Measurements from ENCODE around the gene GPHN. TPM values are rescaled to one million over a fixed set of nuclear protein-coding genes. Genes with fewer than 3 reads are reported as not detected.

The GPHN gene
- total RNA-seq, 3 donors from 2014 or later, result 32.8 to 57.0 (median 38.1) TPM

DNA sequence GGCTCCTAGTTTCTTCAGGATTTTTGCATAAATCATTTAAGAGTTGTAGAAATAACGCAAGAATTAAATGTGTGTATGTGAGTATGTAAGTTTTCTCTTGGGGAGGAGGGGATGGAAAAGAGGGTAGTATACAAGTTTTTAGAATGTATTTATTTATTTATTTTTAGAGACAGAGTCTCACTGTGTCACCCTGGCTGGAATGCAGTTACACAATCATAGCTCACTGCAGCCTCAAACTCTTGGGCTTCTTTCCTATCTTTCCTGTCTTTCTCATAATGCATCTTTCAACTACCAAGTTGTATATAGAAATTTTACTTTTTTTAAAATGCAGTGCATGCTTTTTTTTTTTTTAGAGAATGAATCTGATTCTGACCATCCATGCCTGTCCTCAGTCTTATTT lies 412.2 kb downstream of the GPHN start:
- ATAC-seq, result no peak
- Histone ChIP-seq H3K9me3 (no peaks in the 10 kb centered on the region), H3K4me1 (ENCODE audit: low read depth) (no peaks in the 10 kb centered on the region), H3K36me3 (ENCODE audit: low read depth) (no peaks in the 10 kb centered on the region), H3K4me3 (no peak overlapping the region)
- no peak for DNase-seq
- intact Hi-C loops (cut with DNase I, micrococcal nuclease), result no loop called here
- TF ChIP-seq, protein P1, sequence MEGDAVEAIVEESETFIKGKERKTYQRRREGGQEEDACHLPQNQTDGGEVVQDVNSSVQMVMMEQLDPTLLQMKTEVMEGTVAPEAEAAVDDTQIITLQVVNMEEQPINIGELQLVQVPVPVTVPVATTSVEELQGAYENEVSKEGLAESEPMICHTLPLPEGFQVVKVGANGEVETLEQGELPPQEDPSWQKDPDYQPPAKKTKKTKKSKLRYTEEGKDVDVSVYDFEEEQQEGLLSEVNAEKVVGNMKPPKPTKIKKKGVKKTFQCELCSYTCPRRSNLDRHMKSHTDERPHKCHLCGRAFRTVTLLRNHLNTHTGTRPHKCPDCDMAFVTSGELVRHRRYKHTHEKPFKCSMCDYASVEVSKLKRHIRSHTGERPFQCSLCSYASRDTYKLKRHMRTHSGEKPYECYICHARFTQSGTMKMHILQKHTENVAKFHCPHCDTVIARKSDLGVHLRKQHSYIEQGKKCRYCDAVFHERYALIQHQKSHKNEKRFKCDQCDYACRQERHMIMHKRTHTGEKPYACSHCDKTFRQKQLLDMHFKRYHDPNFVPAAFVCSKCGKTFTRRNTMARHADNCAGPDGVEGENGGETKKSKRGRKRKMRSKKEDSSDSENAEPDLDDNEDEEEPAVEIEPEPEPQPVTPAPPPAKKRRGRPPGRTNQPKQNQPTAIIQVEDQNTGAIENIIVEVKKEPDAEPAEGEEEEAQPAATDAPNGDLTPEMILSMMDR (IDR thresholded peaks at IDR 0.05), result no peak

DNA sequence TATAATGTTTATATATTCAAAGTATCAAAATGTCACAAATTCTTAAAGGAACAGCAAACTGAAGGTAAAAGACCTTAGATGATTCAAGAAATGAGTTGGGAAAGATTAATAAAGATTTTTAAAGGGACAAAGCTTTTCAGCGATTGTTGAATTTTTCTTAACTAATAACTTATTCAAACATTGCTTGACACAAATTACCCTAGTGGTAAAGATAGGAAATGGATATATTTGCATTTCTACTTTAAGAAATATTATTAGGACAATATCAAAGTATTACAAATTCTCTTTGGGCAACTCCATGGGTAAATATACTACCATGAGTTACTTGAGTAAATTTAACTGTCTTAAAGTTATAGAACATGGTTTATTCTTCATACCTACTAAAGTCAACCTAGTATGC lies 415.3 kb downstream of the GPHN start:
- Histone ChIP-seq H3K4me3 (no peak overlapping the region), H3K36me3 (ENCODE audit: low read depth) (no peaks in the 10 kb centered on the region), H3K4me1 (ENCODE audit: low read depth) (no peaks in the 10 kb centered on the region), H3K9me3 (no peaks in the 10 kb centered on the region)
- TF ChIP-seq, protein P1 (IDR thresholded peaks at IDR 0.05), result no peak
- intact Hi-C loops (cut with DNase I, micrococcal nuclease), result no loop called here
- DNase-seq (no peak), ATAC-seq (no peak)

DNA sequence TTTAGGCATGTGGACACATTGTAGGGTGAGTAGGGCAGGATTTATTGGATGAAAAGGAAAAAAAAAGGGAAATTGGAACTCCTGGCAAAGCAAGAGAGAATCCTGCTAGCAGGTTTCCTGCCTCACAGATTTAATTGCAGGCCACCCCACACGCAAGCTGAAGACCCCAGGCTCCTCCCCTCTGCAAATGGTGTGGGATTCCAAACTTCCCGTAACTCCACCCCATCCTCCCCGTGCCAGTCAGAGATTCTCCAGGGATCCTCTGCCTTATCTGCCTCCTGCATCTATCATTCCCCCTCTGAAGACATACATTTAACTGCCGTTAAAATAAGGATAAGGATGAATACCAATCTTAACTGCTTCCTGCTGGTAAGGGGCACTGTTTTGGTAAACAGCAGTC lies 431.5 kb downstream of the GPHN start:
- Histone ChIP-seq H3K9me3 (peaks cover 41% of the 10 kb centered on the region), H3K4me3 (no peak overlapping the region), H3K36me3 (ENCODE audit: low read depth) (no peaks in the 10 kb centered on the region), H3K4me1 (ENCODE audit: low read depth) (no peaks in the 10 kb centered on the region)
- ATAC-seq (no peak), DNase-seq (no peak)
- intact Hi-C loops (cut with DNase I, micrococcal nuclease), result no loop called here
- TF ChIP-seq, protein P1 (IDR thresholded peaks at IDR 0.05), result no peak

DNA sequence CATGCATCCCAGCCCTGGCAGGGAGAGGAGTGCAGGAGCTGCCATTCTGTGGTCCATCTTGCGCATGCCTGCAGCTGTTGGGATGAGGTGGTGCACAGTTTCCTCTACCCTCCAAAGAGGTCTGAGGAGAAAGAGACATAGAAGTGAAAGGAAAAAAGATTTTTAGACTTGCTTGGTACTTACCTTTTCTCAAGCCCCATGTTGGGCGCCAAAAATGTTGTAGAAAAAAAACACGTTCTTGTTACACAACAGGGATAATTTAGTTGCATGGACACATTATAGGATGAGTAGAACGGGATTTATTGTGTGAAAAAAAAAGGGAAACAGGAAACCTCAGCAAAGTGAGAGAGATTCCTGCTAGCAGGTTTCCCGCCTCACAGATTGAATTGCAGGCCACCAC lies 436.9 kb downstream of the GPHN start:
- ATAC-seq (no peak), DNase-seq (peak in 1 of 3 donors; percentile 19)
- Histone ChIP-seq H3K36me3 (ENCODE audit: low read depth) (no peaks in the 10 kb centered on the region), H3K4me1 (ENCODE audit: low read depth) (no peaks in the 10 kb centered on the region), H3K9me3 (peaks cover 78% of the 10 kb centered on the region), H3K4me3 (no peak overlapping the region)
- TF ChIP-seq, protein P1 (IDR thresholded peaks at IDR 0.05), result no peak
- intact Hi-C loops (cut with DNase I, micrococcal nuclease), result no loop called here

DNA sequence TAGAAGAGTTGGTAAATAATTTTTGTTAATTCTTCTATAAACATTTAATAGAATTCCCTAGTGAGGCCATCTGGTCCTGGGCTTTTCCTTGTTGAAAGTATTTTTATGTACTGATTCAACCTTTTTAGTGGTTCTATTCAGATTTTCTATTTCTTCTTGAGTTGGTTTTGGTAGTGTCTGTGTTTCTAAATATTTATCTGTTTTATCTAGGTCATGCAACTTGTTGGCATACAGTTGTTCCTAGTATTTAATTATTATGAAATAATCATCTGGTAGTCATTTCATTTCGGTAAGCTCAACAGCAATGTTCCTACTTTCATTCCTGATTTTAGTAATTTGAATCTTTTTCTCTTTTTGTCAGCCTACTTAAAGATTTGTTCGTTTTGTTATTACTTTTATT lies 447.2 kb downstream of the GPHN start:
- TF ChIP-seq, protein P1 (IDR thresholded peaks at IDR 0.05), result no peak
- ATAC-seq (no peak), DNase-seq (no peak)
- intact Hi-C loops (cut with DNase I, micrococcal nuclease), result no loop called here
- Histone ChIP-seq H3K4me1 (ENCODE audit: low read depth) (no peaks in the 10 kb centered on the region), H3K36me3 (ENCODE audit: low read depth) (no peaks in the 10 kb centered on the region), H3K4me3 (no peak overlapping the region), H3K9me3 (peaks cover 30% of the 10 kb centered on the region)

DNA sequence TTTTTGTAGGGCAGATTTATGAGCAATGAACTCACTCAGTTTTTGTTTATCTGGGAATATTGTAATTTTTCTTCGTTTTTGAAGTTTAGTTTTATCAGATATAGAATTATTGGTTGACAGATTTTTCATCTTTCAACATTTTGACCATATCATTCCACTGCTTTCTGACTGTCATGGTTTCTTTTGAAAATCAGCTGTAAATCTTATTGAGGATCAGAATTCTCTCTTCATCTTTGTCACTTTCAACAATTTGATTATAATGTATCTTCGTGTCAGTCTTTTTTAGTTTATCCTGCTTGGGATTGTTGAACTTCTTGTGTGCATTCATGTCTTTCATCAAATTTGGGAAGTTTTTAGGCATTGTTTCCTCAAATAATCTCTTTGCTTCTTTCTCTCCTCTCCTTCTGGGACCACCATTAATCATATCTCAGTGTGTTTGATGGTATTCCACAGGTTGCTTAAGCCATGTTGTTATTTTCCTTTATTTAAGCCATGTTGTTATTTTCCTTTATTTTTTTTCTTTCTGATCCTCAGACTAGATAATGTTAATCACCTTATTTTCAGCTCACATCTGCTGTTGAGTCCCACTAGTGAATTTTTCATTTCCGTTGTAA lies 451.6 kb downstream of the GPHN start:
- TF ChIP-seq, protein P1 (IDR thresholded peaks at IDR 0.05), result no peak
- Histone ChIP-seq H3K36me3 (ENCODE audit: low read depth) (no peaks in the 10 kb centered on the region), H3K4me1 (ENCODE audit: low read depth) (no peaks in the 10 kb centered on the region), H3K9me3 (peaks cover 32% of the 10 kb centered on the region), H3K4me3 (no peak overlapping the region)
- ATAC-seq (no peak), DNase-seq (no peak)
- intact Hi-C loops (cut with DNase I, micrococcal nuclease), result no loop called here

Data from mucosa of descending colon (tissue), 3 donors.